ENCODE measurements around the gene CALHM2.
"Not testable (repeated sequence)": the region's sequence is repeated elsewhere in the genome, so short reads cannot be mapped to it uniquely, and the experiment has no call there.

DNA sequence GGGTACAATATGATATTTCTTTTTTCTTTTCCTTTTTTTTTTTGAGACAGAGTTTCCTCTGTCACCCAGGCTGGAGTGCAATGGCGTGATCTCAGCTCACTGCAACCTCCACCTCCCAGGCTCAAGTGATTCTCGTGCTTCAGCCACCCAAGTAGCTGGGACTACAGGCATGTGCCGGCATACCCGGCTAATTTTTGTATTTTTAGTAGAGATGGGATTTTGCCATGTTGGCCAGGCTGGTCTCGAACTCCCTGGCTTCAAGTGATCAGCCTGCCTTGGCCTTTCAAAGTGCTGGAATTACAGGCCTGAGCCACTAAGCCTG is 35.1 kb downstream of the CALHM2 start:
- TF ChIP-seq, protein P1, sequence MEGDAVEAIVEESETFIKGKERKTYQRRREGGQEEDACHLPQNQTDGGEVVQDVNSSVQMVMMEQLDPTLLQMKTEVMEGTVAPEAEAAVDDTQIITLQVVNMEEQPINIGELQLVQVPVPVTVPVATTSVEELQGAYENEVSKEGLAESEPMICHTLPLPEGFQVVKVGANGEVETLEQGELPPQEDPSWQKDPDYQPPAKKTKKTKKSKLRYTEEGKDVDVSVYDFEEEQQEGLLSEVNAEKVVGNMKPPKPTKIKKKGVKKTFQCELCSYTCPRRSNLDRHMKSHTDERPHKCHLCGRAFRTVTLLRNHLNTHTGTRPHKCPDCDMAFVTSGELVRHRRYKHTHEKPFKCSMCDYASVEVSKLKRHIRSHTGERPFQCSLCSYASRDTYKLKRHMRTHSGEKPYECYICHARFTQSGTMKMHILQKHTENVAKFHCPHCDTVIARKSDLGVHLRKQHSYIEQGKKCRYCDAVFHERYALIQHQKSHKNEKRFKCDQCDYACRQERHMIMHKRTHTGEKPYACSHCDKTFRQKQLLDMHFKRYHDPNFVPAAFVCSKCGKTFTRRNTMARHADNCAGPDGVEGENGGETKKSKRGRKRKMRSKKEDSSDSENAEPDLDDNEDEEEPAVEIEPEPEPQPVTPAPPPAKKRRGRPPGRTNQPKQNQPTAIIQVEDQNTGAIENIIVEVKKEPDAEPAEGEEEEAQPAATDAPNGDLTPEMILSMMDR (IDR thresholded peaks at IDR 0.05) = not testable (repeated sequence)
- not testable (repeated sequence) for TF ChIP-seq POLR2A (IDR thresholded peaks at IDR 0.05); POLR2AphosphoS5 (IDR thresholded peaks at IDR 0.05; ENCODE audit: insufficient read depth in 1 of 2, low read depth in 1 of 2)

All from vagina (tissue), 2 donors.